ENCODE results near the gene SDF2L1.

SDF2L1 gene

GRCh38 chr22:21622011-21622918 lies 19.8 kb upstream of the SDF2L1 start:
- DNase-seq = no peak

DNA sequence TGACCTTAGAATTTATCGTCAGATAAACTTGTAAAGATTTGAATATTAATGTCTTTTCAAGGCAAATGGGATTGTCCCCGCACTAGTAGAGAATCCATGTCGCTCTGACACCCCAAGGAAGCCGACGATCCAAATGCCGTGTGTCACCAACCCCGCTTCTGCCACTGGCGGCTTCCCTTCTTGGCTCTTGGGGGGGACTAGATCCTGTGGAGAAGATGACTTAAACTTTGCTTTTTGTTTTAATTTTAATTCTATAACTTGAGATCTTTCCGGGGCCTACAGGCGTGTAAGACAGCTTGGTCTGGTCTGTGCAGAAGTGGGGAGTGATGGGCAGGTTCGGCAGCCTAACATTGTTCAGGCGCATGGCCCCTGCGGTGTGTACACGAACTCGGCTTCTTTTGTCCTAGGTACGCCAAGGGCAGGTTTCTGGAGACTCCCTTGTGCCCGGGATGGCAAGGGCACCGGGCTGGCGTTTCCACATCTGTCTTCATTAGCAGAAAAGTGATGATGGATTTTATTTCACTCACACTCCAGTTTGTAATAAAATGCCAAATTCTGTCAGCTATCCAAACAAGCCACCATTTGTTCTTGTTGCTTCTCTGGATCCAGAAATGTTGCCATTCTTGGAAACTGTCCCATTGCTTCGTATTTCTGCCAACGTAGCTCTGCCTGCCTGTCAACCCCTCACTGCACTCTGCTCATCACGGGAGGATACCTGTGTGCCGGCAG lies 19.0 kb upstream of the SDF2L1 start:
- no peak for DNase-seq

GRCh38 chr22:21623648-21623970 lies 18.5 kb upstream of the SDF2L1 start:
- no peak for DNase-seq

DNA sequence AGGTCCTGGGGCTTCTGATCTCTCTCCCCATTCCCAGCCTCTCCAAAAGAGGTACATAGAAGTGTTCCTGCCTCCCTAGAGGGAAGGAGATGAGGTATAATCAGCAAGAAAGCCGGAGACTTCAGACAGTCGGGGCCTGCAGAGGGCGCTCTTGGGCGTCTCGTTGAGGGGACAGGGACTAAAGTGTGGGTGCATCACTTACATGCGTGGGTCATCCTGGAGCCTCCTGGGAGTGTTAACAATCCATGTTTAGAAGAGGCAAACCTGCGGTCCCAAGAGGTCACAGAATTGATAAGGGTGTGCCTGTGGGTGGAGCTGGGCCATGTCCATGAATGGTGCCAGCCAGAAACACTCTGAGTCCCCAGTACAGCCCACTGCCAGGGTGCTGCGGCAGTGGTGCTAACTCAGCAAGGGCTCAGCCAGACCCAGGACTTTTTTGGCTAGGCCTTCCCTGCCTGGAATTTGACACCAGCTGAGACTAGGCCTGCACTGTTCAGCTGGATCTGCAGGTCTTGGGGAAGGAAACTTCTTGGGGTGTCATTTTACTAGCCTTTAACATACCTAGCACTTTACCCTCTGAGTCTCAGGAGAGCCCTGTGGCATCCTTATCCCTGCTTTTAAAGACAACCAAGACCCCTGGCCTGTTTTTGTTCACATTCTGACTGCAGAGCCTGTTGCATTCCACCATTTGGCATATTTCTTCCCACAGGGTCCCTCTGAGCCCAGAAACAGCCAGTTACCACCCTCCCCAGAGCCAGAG lies 17.8 kb upstream of the SDF2L1 start:
- peak in 1 of 2 experiments; percentile 43 for DNase-seq

GRCh38 chr22:21624880-21625791 lies 17.0 kb upstream of the SDF2L1 start:
- no peak for DNase-seq

- no peak for DNase-seq
These were observed 15.9 kb upstream of the SDF2L1 start for GRCh38 chr22:21626073-21626734.

GRCh38 chr22:21626735-21627469 lies 15.2 kb upstream of the SDF2L1 start:
- DNase-seq = no peak

DNA sequence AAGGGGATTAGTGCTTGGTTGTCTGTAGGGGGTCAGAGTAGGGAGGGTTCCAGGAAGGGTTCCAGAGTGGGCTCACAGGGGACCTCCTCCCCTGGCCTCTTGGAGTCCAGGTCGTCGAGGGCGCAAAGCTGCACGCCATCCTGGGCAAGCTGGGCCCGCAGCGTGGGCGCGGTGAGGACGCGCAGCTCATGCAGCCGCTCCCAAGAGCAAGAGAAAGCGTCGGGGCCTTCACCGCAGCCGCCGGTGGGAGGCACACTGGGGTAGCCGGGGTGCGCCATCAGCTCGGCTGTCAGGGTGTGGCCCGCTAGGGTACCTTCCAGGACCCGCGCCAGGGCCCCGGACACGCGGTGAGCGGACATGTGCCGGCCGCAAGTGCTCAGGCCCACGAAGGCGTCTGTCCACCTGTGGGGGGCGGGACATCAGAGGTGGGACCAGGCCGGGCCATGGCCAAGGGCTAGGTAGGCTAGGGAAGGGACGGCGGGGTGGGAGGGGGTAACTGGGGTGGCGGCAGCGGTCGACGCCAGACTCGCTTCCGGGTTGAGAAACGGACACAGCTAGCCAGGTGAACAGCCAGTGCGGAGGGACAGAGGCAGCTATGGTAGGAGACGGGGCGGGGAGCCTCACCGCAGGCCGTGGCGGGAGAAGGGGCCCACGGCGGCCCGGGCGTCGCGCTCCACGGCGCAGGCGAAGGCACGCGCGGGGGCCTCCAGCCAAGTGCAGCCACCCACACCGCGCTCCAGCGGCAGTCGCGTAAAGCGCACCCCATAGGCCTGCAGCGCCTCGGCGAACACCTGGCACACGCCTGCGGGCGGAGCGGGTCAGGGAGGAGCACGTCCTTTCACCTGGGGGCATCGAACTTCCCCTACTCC lies 13.5 kb upstream of the SDF2L1 start:
- DNase-seq = no peak

- DNase-seq = peak; percentile 93 to 97
These were observed 12.6 kb upstream of the SDF2L1 start, which contains the start of gene YDJC for GRCh38 chr22:21629255-21630149. Gene YDJC (minus strand): TSS chr22:21630022. CDS start chr22:21630014, 8 bp downstream.

GRCh38 chr22:21631025-21631424 lies 11.1 kb upstream of the SDF2L1 start:
- DNase-seq = no peak

DNA sequence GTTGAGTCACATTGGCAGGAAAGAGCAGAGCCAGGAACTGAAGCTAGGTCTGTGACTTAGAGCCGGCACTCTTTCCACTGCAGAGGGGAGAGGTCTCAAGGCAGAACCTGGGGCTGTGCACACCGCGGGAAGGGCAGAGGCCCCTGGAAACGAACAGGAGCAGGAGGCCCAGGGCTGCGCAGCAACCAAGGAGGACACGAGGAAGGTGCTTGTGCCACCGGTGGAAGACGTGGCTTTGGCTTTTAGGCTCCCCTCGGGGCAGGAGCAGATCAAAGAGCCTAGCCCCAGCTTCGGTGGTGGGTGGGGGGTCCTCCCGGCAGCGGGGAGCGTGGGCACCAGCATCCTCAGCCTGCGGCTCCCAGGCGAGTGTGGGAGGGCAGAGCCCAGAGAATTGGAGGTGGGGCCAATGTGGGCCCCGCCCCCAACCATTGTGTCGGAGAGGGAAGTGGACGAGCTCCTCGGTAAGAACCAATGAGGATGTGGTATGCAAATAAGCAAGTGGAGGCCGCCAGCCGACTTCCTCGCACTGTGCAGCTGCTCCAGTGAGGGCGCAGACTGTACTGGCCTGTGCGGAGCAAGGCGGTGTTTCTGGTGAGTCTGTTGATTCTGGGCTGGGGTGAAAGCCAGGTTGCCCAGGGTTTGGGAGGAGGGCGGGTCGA lies 9.7 kb upstream of the SDF2L1 start, which contains the start of gene CCDC116:
Gene CCDC116 (plus strand): TSS at position 524 of the 659 bp plus-strand sequence. CDS start 422 bp downstream, outside the sequence.
- peak; percentile 49 to 62 for DNase-seq

DNA sequence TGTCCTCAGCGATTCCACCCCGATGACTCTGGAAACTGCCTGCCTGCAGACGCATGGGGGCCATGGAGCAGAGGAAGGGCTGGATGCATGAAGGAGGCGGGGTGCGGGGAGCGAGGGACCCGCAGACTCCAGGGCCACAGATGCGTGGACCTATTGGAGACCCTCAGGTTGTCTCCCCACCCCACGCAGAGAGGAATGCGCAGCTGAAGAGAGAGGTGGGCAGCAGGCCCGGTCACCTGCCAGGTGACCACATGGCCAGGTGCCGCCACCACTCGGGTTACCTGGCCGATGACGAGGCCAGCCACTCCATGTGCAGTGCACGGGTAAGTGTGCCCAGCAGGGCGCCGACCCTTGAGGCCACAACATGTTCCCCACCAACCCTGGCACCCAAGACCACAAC lies 9.2 kb upstream of the SDF2L1 start:
- DNase-seq = no peak

DNA sequence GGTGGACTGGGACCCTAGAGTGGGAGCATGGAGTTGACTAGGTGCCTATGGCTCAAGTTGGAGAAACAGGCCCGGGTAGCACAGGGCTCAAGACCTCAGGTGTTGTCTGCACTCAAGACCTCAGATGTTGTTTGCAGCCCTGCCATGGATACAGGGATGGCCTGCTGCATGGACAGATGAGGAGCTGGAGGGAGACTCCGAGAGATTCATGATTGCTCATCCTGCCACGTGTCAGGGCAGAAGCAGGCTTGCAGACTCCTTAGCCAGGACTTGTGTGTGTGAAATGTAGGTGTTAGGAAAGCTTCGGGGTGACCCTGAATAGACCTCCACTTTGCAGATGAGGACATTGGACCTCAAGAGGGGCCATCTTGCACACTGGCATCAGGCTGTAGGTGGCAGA lies 8.6 kb upstream of the SDF2L1 start:
- DNase-seq = no peak

GRCh38 chr22:21634081-21634480 lies 8.0 kb upstream of the SDF2L1 start:
- DNase-seq = no peak

- DNase-seq = no peak
These were observed 7.3 kb upstream of the SDF2L1 start for GRCh38 chr22:21634844-21635243.

- DNase-seq = no peak
These were observed 6.2 kb upstream of the SDF2L1 start for GRCh38 chr22:21635771-21636510.

GRCh38 chr22:21636629-21637218 lies 5.4 kb upstream of the SDF2L1 start:
- DNase-seq = no peak

Data from stimulated activated CD4-positive, alpha-beta T cell treated with anti-CD3 and anti-CD28 coated beads, Interleukin-4, amount 100 ng/mL, for 4 hours (primary cell).